ENCODE measurements around the gene ZNHIT2.

DNA sequence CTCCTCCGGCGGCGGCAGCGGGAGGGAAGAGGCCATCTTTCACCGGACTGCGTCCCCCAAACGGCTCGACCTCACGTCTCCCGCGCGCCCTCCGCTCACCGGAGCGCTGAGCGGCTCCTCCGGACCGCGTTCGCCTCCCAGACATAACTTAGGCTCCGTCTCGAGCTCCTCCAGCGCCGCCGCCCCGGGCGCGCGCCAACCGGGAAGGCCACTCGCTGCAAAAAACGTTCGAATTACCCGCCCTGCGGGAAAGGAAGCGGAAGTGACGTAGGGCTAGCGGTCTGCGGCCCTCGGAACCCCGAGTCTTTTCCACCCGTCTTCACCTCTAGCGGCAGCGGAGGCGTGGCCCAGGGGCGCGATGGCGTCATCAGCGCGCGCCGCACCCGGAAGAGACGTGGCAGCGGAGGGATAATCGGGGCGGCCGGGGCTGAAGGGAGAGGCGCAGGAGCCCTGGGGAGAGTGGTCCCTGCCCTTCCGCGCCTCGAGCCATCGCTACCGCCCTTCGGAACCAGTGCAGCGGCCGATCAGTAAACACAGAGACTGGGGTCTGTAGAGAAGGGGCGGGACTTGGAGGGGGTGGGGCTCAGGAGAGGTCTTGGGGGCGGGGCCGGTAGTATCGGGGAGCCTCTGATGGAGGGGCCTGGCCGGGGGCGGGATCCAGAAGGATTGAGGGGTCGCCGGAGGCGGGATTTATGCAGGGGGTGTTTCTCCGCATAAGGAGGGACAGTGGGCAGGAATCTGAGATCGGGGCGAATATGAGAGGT lies 33.5 kb downstream of the ZNHIT2 start, which contains the start of the genes CDCA5 and ZFPL1:
- TF ChIP-seq, protein P1, sequence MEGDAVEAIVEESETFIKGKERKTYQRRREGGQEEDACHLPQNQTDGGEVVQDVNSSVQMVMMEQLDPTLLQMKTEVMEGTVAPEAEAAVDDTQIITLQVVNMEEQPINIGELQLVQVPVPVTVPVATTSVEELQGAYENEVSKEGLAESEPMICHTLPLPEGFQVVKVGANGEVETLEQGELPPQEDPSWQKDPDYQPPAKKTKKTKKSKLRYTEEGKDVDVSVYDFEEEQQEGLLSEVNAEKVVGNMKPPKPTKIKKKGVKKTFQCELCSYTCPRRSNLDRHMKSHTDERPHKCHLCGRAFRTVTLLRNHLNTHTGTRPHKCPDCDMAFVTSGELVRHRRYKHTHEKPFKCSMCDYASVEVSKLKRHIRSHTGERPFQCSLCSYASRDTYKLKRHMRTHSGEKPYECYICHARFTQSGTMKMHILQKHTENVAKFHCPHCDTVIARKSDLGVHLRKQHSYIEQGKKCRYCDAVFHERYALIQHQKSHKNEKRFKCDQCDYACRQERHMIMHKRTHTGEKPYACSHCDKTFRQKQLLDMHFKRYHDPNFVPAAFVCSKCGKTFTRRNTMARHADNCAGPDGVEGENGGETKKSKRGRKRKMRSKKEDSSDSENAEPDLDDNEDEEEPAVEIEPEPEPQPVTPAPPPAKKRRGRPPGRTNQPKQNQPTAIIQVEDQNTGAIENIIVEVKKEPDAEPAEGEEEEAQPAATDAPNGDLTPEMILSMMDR (IDR thresholded peaks at IDR 0.05): peak in 2 of 4 experiments; percentile 20 to 38
- TF ChIP-seq POLR2A (IDR thresholded peaks at IDR 0.05): peak in 1 of 2 donors; percentile 74
